Suprapubic skin (tissue), 3 donors: ENCODE data around the gene ELP5.

Source experiments
- POLR2A ChIP-seq, 2 donors: fragments of 450-650 bp; IDR thresholded peaks; one replicate each; pipeline ENCODE4 v1.6.1; 2017; ENCODE audit warnings: antibody characterized with exemption in 2 of 2, mild to moderate bottlenecking in 2 of 2, moderate library complexity in 2 of 2
- TF ChIP-seq, protein P1 (sequence below), 2 donors: fragments of 200-600 bp in 1 of 2; fragments of 450-650 bp in 1 of 2; sonication (generic) in 1 of 2; IDR thresholded peaks; one replicate each; pipeline ENCODE4 v1.5.1; 2016 to 2019; ENCODE audit warnings: antibody characterized with exemption in 2 of 2, mild to moderate bottlenecking in 1 of 2, moderate library complexity in 1 of 2

DNA sequence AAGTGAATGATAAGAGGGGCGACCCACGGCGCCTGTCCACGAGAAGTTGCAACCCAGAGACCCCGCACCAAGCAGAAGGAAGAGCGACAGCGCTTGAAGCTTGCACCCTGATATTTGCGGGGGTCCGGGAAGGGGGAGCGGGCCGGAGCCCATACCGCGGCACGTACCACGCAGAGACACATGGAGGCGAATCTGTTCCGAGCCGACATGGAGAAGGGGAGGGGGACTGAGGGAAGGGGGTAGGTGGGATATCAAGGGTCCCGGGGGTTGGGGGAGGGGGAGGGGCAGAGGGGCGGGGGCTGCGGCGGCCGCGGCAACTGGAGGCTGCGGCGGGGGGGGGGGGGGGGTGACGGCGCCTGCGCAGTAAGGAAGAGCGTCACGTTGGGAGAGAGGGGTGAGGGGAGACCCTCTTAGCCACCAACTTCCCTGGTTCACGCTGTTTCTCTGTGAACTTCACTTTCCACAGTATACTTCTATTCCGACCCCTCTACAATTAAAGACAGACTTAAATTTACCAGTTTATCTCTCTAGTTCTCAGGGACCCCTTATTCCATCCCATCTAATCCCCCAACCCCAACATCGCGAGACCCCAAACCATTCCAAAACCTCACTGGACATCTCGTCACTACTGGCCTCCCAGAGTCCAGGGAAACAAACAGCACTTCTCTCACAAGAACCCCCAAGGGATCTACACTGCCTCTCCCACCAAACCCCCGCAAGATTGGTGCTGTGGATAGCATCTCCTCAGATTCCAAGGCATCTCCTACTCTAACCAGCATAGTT, 40.3 kb upstream of the ELP5 start:
- TF ChIP-seq, protein P1, sequence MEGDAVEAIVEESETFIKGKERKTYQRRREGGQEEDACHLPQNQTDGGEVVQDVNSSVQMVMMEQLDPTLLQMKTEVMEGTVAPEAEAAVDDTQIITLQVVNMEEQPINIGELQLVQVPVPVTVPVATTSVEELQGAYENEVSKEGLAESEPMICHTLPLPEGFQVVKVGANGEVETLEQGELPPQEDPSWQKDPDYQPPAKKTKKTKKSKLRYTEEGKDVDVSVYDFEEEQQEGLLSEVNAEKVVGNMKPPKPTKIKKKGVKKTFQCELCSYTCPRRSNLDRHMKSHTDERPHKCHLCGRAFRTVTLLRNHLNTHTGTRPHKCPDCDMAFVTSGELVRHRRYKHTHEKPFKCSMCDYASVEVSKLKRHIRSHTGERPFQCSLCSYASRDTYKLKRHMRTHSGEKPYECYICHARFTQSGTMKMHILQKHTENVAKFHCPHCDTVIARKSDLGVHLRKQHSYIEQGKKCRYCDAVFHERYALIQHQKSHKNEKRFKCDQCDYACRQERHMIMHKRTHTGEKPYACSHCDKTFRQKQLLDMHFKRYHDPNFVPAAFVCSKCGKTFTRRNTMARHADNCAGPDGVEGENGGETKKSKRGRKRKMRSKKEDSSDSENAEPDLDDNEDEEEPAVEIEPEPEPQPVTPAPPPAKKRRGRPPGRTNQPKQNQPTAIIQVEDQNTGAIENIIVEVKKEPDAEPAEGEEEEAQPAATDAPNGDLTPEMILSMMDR (IDR thresholded peaks at IDR 0.05) = no peak
- TF ChIP-seq POLR2A (IDR thresholded peaks at IDR 0.05) = no peak
